Spleen (tissue), 11 donors: ENCODE results near the gene FAHD2B. TPM values are rescaled to one million over a fixed set of nuclear protein-coding genes. Genes with fewer than 3 reads are reported as not detected.
"Not testable (repeated sequence)": the region's sequence is repeated elsewhere in the genome, so short reads cannot be mapped to it uniquely, and the experiment has no call there.

Source experiments
- DNase-seq: peaks from one replicate; pipeline ENCODE4 v3.0.0-alpha.2; 2020
- H3K27ac ChIP-seq, 8 donors: fragments of 200-600 bp; sonication (generic) in 7 of 8; 1 replicate in 4 of 8; 2 replicates in 4 of 8; pipeline versions ENCODE4 v1.5.0 to v1.8.0; 2016 to 2021; ENCODE audit warnings: inconsistent platforms in 4 of 8, mild to moderate bottlenecking in 4 of 8, moderate library complexity in 1 of 8
- H3K27me3 ChIP-seq, 7 donors: fragments of 200-600 bp; sonication (generic) in 6 of 7; replicated peaks in 1 of 7; 1 replicate in 4 of 7; 2 replicates in 3 of 7; pipeline versions ENCODE4 v1.5.0 to v1.8.0; 2016 to 2021; ENCODE audit warnings: inconsistent platforms in 3 of 7, mild to moderate bottlenecking in 1 of 7
- H3K36me3 ChIP-seq, 6 donors: fragments of 200-600 bp; sonication (generic) in 5 of 6; 1 replicate in 4 of 6; 2 replicates in 2 of 6; pipeline versions ENCODE4 v1.5.0 to v1.8.0; 2016 to 2021; ENCODE audit warnings: inconsistent platforms in 2 of 6
- H3K4me1 ChIP-seq, 6 donors: fragments of 200-600 bp; sonication (generic) in 5 of 6; 1 replicate in 3 of 6; 2 replicates in 3 of 6; pipeline versions ENCODE4 v1.5.0 to v1.8.0; 2016 to 2021; ENCODE audit warnings: inconsistent platforms in 3 of 6
- H3K4me3 ChIP-seq, 8 donors: fragments of 200-600 bp; sonication (generic) in 7 of 8; 1 replicate in 4 of 8; 2 replicates in 4 of 8; pipeline versions ENCODE4 v1.5.0 to v1.8.0; 2016 to 2021; ENCODE audit warnings: inconsistent platforms in 4 of 8, mild to moderate bottlenecking in 4 of 8, moderate library complexity in 2 of 8
- H3K9me3 ChIP-seq, 8 donors: fragments of 200-600 bp; sonication (generic) in 7 of 8; 1 replicate in 4 of 8; 2 replicates in 4 of 8; pipeline versions ENCODE4 v1.5.0 to v1.8.0; 2016 to 2021; ENCODE audit warnings: inconsistent platforms in 4 of 8
- CTCF ChIP-seq, 11 experiments: fragments of 200-600 bp in 7 of 11; fragments of 450-650 bp in 4 of 11; sonication (generic) in 4 of 11; IDR thresholded peaks in 8 of 11; conservative IDR thresholded peaks in 3 of 11; 1 replicate in 7 of 11; 2 replicates in 4 of 11; pipeline versions ENCODE4 v1.4.0 to v1.8.0; 2016 to 2021; ENCODE audit warnings: antibody characterized with exemption in 11 of 11, inconsistent platforms in 4 of 11, mild to moderate bottlenecking in 1 of 11
- POLR2A ChIP-seq, 3 donors: fragments of 450-650 bp; IDR thresholded peaks; one replicate each; pipeline ENCODE4 v1.5.1; 2017; ENCODE audit warnings: antibody characterized with exemption in 3 of 3, mild to moderate bottlenecking in 1 of 3
- POLR2AphosphoS5 ChIP-seq, 3 donors: sonication (generic); formaldehyde crosslinking; IDR thresholded peaks; one replicate each; pipeline ENCODE4 v1.5.1; 2017; ENCODE audit warnings: antibody characterized with exemption in 3 of 3
- WGBS, 5 donors: extraction: QIAGEN DNeasy Blood & Tissue Kit in 3 of 5; methylation state at CpG; one replicate each; pipeline versions ENCODE4 v1.1.5 to v1.1.7; 2013 to 2018; 5-methylcytosine and 5-hydroxymethylcytosine counted together
- intact Hi-C: fragments of 100-400 bp; cut with DNase I; formaldehyde crosslinking; loops from one replicate; pipeline ENCODE4 v1.15.0; 2023; ENCODE audit warnings: low total_unique reads
- polyA plus RNA-seq, 3 donors: library from polyadenylated mRNA; stranded (reverse); fragments of 200-250 nt; gene quantifications; one replicate each; pipeline ENCODE4 v1.2.1, GENCODE V29; 2013
- total RNA-seq, 7 donors: library from RNA; depleted of rRNA in 3 of 7; stranded (reverse); fragments of >200 nt in 3 of 7; fragmentation: NEBNext Ultra II Directional in 4 of 7; extraction: Animal tissue kit (Norgen Biotek cat#: 25700) in 4 of 7; gene quantifications; one replicate each; pipeline versions ENCODE4 v1.1.0 to v1.2.1, GENCODE V29; 2016 to 2021
- donor health status: healthy with polysubstance abuse.
- donor health status: DM: no; HTN: no; CAD: no; lungs with moderate emphysema.
- donor health status: DM: no; HTN: no; CAD: no.
- donor health status: Bipolar disorder and iron deficiency.
- donor health status: healthy.
- donor health status: DM: no; HTN: no; CAD: no.
- donor health status: DM: yes; HTN: yes; CAD: no.

The FAHD2B gene
- total and polyA plus RNA-seq, 10 donors, result 4.6 to 12.8 (median 8.1) TPM

GRCh38 chr2:97085093-97085492, 9.6 kb downstream of the FAHD2B start:
- DNase-seq, H3K4me1 ChIP-seq, H3K36me3 ChIP-seq, H3K4me3 ChIP-seq, H3K27ac ChIP-seq, H3K27me3 ChIP-seq, H3K9me3 ChIP-seq, intact Hi-C loops: not testable (repeated sequence)
- WGBS, 5 donors, result 60 to 91% (median 75%) methylated on average over 2 of the region's 7 CpGs; no CpG with 5 or more reads in 1 of the 5 donors

- DNase-seq, H3K4me1 ChIP-seq, H3K27ac ChIP-seq, H3K27me3 ChIP-seq, H3K36me3 ChIP-seq, H3K9me3 ChIP-seq, H3K4me3 ChIP-seq, intact Hi-C loops: not testable (repeated sequence)
- 92 to 97% (median 94%) methylated on average over 7 of the region's 7 CpGs for WGBS, 5 donors
Observed at GRCh38 chr2:97083516-97083915, 11.2 kb downstream of the FAHD2B start.

- H3K27ac ChIP-seq, H3K4me1 ChIP-seq, H3K36me3 ChIP-seq, H3K4me3 ChIP-seq, H3K9me3 ChIP-seq, intact Hi-C loops, H3K27me3 ChIP-seq, DNase-seq: not testable (repeated sequence)
- 35 to 100% (median 64%) methylated on average over 1 to 4 of the region's 9 CpGs for WGBS, 5 donors
Observed at GRCh38 chr2:97082206-97082605, 12.5 kb downstream of the FAHD2B start.

GRCh38 chr2:97080855-97081254, 13.8 kb downstream of the FAHD2B start:
- intact Hi-C loops, DNase-seq, H3K4me1 ChIP-seq, H3K36me3 ChIP-seq, H3K27me3 ChIP-seq, H3K27ac ChIP-seq, H3K9me3 ChIP-seq, H3K4me3 ChIP-seq: not testable (repeated sequence)
- 83 to 91% (median 90%) methylated on average over 4 to 8 of the region's 10 CpGs for whole genome bisulfite sequencing, 5 donors

GRCh38 chr2:97077213-97077612, 17.5 kb downstream of the FAHD2B start:
- H3K36me3 ChIP-seq, H3K27ac ChIP-seq, H3K9me3 ChIP-seq, H3K4me3 ChIP-seq, intact Hi-C loops, H3K4me1 ChIP-seq, H3K27me3 ChIP-seq: not testable (repeated sequence)
- 86 to 93% (median 90%) methylated on average over 8 of the region's 8 CpGs for WGBS, 5 donors
- peak; percentile 23 for DNase-seq

GRCh38 chr2:97070915-97071314, 23.8 kb downstream of the FAHD2B start:
- not testable (repeated sequence) for H3K36me3 ChIP-seq, DNase-seq

GRCh38 chr2:97068722-97069121, 26.0 kb downstream of the FAHD2B start:
- DNase-seq, H3K36me3 ChIP-seq, H3K27ac ChIP-seq, intact Hi-C loops, H3K4me3 ChIP-seq, H3K4me1 ChIP-seq, H3K27me3 ChIP-seq, H3K9me3 ChIP-seq: not testable (repeated sequence)
- 63 to 79% (median 78%) methylated on average over 3 to 5 of the region's 5 CpGs; no CpG with 5 or more reads in 1 of the 5 donors for WGBS, 5 donors

More at GRCh38 chr2:97070915-97071314, 23.8 kb downstream of the FAHD2B start:
- H3K4me1 ChIP-seq, H3K4me3 ChIP-seq, intact Hi-C loops, H3K27ac ChIP-seq, H3K27me3 ChIP-seq, H3K9me3 ChIP-seq: not testable (repeated sequence)
- 54 to 82% (median 71%) methylated on average over 1 to 3 of the region's 3 CpGs for WGBS, 5 donors

GRCh38 chr2:97068074-97068473, 26.6 kb downstream of the FAHD2B start:
- peaks cover 0 to 4% (median 0%) of the 10 kb centered on the region in 8 donors for H3K9me3 ChIP-seq
- intact Hi-C loops, result no loop called here
- 71 to 88% (median 83%) methylated on average over 1 of the region's 1 CpG for WGBS, 5 donors
- H3K27me3 ChIP-seq, result no peaks in the 10 kb centered on the region
- H3K4me3 ChIP-seq, result no peak overlapping the region
- H3K4me1 ChIP-seq, result no peaks in the 10 kb centered on the region
- H3K27ac ChIP-seq, result no peak overlapping the region
- no peak for DNase-seq
- no peaks in the 10 kb centered on the region for H3K36me3 ChIP-seq
- no peak for TF ChIP-seq CTCF (IDR thresholded peaks at IDR 0.05 in 8 of 11, conservative IDR thresholded peaks at IDR 0.05 in 3 of 11)
- TF ChIP-seq POLR2AphosphoS5 (IDR thresholded peaks at IDR 0.05), result no peak
- no peak for TF ChIP-seq POLR2A (IDR thresholded peaks at IDR 0.05)
